Gastroesophageal sphincter (tissue), 4 donors: ENCODE data around the gene RAP1GAP2. TPM values are rescaled to one million over a fixed set of nuclear protein-coding genes. Genes with fewer than 3 reads are reported as not detected.

Source experiments
- ATAC-seq: fragments of 150-250 bp; one replicate; pipeline ENCODE4 v1.9.1; 2016; ENCODE audit warnings: mild to moderate bottlenecking, moderate library complexity
- H3K27ac ChIP-seq, 4 donors: fragments of 200-600 bp; sonication (generic) in 3 of 4; 1 replicate in 3 of 4; 2 replicates in 1 of 4; pipeline ENCODE4 v1.5.1; 2016 to 2019
- H3K27me3 ChIP-seq: fragments of 200-600 bp; sonication (generic); one replicate; pipeline ENCODE4 v1.5.1; 2019
- H3K36me3 ChIP-seq, 2 donors: fragments of 200-600 bp; sonication (generic); one replicate each; pipeline ENCODE4 v1.5.1; 2019; ENCODE audit warnings: control low read depth in 1 of 2
- H3K4me1 ChIP-seq, 3 donors: fragments of 200-600 bp; sonication (generic); 1 replicate in 2 of 3; 2 replicates in 1 of 3; pipeline ENCODE4 v1.5.1; 2016 to 2019; ENCODE audit warnings: control low read depth in 2 of 3
- H3K4me3 ChIP-seq, 2 donors: fragments of 200-600 bp; sonication (generic); one replicate each; pipeline ENCODE4 v1.5.1; 2019; ENCODE audit warnings: mild to moderate bottlenecking in 1 of 2, moderate library complexity in 1 of 2
- H3K9me3 ChIP-seq, 3 donors: fragments of 200-600 bp; sonication (generic); one replicate each; pipeline ENCODE4 v1.5.1; 2017 to 2019; ENCODE audit warnings: control low read depth in 2 of 3
- CTCF ChIP-seq, 4 experiments: fragments of 200-600 bp in 2 of 4; fragments of 450-650 bp in 2 of 4; sonication (generic) in 1 of 4; IDR thresholded peaks; one replicate each; pipeline ENCODE4 v1.5.1; 2017 to 2019; ENCODE audit warnings: antibody characterized with exemption in 4 of 4, mild to moderate bottlenecking in 2 of 4, moderate library complexity in 2 of 4
- EP300 ChIP-seq: sonication (generic); formaldehyde crosslinking; IDR thresholded peaks from one replicate; pipeline ENCODE4 v1.6.1; 2017; ENCODE audit warnings: antibody characterized with exemption, mild to moderate bottlenecking
- POLR2A ChIP-seq, 2 donors: fragments of 450-650 bp; IDR thresholded peaks; one replicate each; pipeline ENCODE4 v1.6.1; 2017; ENCODE audit warnings: antibody characterized with exemption in 2 of 2, mild to moderate bottlenecking in 2 of 2, moderate library complexity in 1 of 2
- POLR2AphosphoS5 ChIP-seq: sonication (generic); formaldehyde crosslinking; IDR thresholded peaks from one replicate; pipeline ENCODE4 v1.6.1; 2017; ENCODE audit warnings: antibody characterized with exemption
- WGBS, 2 donors: methylation state at CpG; one replicate each; pipeline ENCODE4 v1.1.5; 2018; ENCODE audit warnings: low coverage in 1 of 2; 5-methylcytosine and 5-hydroxymethylcytosine counted together
- total RNA-seq, 4 donors: library from RNA; depleted of rRNA; stranded (reverse); fragments of >200 nt; gene quantifications; one replicate each; pipeline ENCODE4 v1.1.0, GENCODE V29; 2016

The RAP1GAP2 gene
- total RNA-seq, 4 donors from 2014 or later = 8.8 to 19.5 (median 11.3) TPM

GRCh38 chr17:2948721-2949468 lies 152.7 kb downstream of the RAP1GAP2 start:
- Histone ChIP-seq H3K27me3 (no peaks in the 10 kb centered on the region), H3K4me3 (no peak overlapping the region), H3K9me3 (no peaks in the 10 kb centered on the region), H3K36me3 (no peaks in the 10 kb centered on the region), H3K27ac (no peak overlapping the region), H3K4me1 (no peaks in the 10 kb centered on the region)
- TF ChIP-seq POLR2AphosphoS5 (no peak), EP300 (no peak), CTCF (IDR thresholded peaks at IDR 0.05) (no peak), POLR2A (IDR thresholded peaks at IDR 0.05) (no peak)
- 66 to 73% methylated on average over 8 to 14 of the region's 19 CpGs for WGBS, 2 donors
- no peak for ATAC-seq

- Histone ChIP-seq H3K27me3 (no peaks in the 10 kb centered on the region), H3K4me3 (no peak overlapping the region), H3K36me3 (no peaks in the 10 kb centered on the region), H3K27ac (no peak overlapping the region), H3K9me3 (no peaks in the 10 kb centered on the region), H3K4me1 (no peaks in the 10 kb centered on the region)
- ATAC-seq = no peak
- 64 to 80% methylated on average over 1 to 3 of the region's 7 CpGs for WGBS, 2 donors
- TF ChIP-seq POLR2AphosphoS5 = no peak
- TF ChIP-seq EP300 = no peak
- TF ChIP-seq POLR2A (IDR thresholded peaks at IDR 0.05) = no peak
- TF ChIP-seq CTCF (IDR thresholded peaks at IDR 0.05) = no peak
These were observed 153.3 kb downstream of the RAP1GAP2 start for GRCh38 chr17:2949469-2950044.

GRCh38 chr17:2950846-2951245 lies 154.6 kb downstream of the RAP1GAP2 start:
- no peaks in the 10 kb centered on the region for H3K27me3 ChIP-seq
- ATAC-seq = no peak
- H3K4me1 ChIP-seq = no peaks in the 10 kb centered on the region
- no peak overlapping the region for H3K27ac ChIP-seq
- H3K9me3 ChIP-seq = no peaks in the 10 kb centered on the region
- 90 to 100% methylated on average over 3 to 5 of the region's 10 CpGs for WGBS, 2 donors
- TF ChIP-seq POLR2AphosphoS5 = no peak
- no peak for TF ChIP-seq EP300
- TF ChIP-seq POLR2A (IDR thresholded peaks at IDR 0.05) = no peak
- TF ChIP-seq CTCF (IDR thresholded peaks at IDR 0.05) = no peak
- H3K4me3 ChIP-seq = no peak overlapping the region
- H3K36me3 ChIP-seq = no peaks in the 10 kb centered on the region

- Histone ChIP-seq H3K4me1 (no peaks in the 10 kb centered on the region), H3K9me3 (no peaks in the 10 kb centered on the region), H3K27me3 (no peaks in the 10 kb centered on the region), H3K4me3 (no peak overlapping the region), H3K36me3 (no peaks in the 10 kb centered on the region), H3K27ac (no peak overlapping the region)
- ATAC-seq = no peak
- WGBS, 2 donors = 59 to 65% methylated on average over 3 to 6 of the region's 8 CpGs
- TF ChIP-seq CTCF (IDR thresholded peaks at IDR 0.05) (no peak), POLR2AphosphoS5 (no peak), EP300 (no peak), POLR2A (IDR thresholded peaks at IDR 0.05) (no peak)
These were observed 156.1 kb downstream of the RAP1GAP2 start for GRCh38 chr17:2952174-2952845.
